ENCODE data around the gene CALML5.
"Not testable (repeated sequence)": the region's sequence is repeated elsewhere in the genome, so short reads cannot be mapped to it uniquely, and the experiment has no call there.

CALML5 gene

DNA sequence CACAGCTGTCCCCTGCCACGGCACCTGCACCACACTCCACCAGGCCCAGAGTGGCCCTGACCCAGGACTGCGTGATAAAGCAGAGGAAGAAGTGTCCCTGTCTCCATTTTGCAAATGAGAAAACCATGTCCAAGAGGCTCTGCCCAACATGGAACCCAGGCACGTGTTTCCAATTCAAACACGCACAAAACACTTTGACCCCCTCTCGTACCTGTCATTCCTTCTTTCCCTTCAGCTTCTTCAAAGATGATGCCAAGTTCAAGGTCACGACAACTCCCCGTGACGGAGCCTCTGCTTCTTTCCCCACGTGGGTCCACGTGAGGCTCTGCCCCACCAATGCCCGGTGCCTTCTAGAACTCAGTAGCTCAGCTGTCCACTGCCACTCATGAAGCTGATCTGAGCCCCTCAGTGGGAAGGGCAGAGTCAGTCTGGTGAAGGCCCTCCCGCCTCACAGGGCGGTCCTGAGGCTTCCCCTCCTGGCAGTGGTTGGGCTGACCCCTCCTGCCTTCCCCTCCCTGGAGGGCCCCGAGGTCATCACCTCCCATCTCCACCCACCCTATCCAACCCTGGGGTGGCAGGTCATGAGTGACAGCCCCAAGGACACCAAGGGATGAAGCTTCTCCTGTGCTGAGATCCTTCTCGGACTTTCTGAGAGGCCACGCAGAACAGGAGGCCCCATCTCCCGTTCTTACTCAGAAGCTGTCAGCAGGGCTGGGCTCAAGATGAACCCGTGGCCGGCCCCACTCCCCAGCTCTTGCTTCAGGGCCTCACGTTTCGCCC, 19.0 kb downstream of the CALML5 start:
- Histone ChIP-seq H3K4me3 (no peak overlapping the region), H3K9me3 (ENCODE audit: low read depth, low read length) (no peaks in the 10 kb centered on the region), H3K9ac (ENCODE audit: insufficient read length) (no peak overlapping the region), H3K36me3 (ENCODE audit: insufficient read depth, low read length) (no peaks in the 10 kb centered on the region), H3K27ac (no peak overlapping the region)
- no peak for DNase-seq (ENCODE audit: low read depth, low spot score)
- TF ChIP-seq FOXP2 (optimal IDR thresholded peaks at IDR 0.05; ENCODE audit: control extremely low read depth, extremely low read length, insufficient read depth) (no peak), POLR2AphosphoS5 (IDR thresholded peaks at IDR 0.05; ENCODE audit: borderline replicate concordance, low read depth, low read length) (no peak), EZH2 (IDR thresholded peaks at IDR 0.05) (no peak)

DNA sequence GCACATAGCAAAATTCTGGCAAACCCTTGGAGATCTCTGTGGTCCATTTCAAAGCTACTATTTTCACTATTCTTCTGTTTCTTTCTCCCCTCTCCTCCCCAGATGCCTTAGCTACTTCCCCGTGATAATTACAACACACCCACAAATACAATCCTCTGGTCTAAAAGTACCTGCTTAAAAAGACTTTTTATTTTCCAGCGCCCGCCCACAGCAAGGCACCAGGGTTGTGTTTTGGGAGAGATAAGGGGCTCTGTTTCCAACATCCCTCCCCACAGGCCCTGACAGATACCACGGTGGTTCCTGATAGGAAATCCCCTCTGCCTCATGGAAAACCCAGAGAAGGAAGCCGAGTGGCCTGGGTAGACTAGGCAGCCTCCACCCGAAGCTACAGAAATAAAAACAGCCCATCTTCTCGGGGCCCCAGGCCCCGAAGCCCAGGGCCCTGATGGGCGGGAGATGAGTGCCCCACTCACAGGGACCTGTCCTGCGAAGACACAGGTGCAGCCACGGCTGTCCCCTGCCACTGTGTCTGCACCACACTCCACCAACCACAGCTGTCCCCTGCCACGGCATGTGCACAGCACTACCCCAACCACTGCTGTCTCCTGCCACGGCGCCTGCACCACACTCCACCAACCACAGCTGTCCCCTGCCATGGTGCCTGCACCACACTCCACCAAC, 19.7 kb downstream of the CALML5 start:
- no peaks in the 10 kb centered on the region for H3K36me3 ChIP-seq (ENCODE audit: insufficient read depth, low read length)
- no peaks in the 10 kb centered on the region for H3K9me3 ChIP-seq (ENCODE audit: low read depth, low read length)
- TF ChIP-seq FOXP2 (optimal IDR thresholded peaks at IDR 0.05; ENCODE audit: control extremely low read depth, extremely low read length, insufficient read depth) (no peak), POLR2AphosphoS5 (IDR thresholded peaks at IDR 0.05; ENCODE audit: borderline replicate concordance, low read depth, low read length) (no peak), EZH2 (IDR thresholded peaks at IDR 0.05) (no peak)
- no peak overlapping the region for H3K27ac ChIP-seq
- no peak overlapping the region for H3K4me3 ChIP-seq
- no peak overlapping the region for H3K9ac ChIP-seq (ENCODE audit: insufficient read length)
- DNase-seq (ENCODE audit: low read depth, low spot score) = no peak

DNA sequence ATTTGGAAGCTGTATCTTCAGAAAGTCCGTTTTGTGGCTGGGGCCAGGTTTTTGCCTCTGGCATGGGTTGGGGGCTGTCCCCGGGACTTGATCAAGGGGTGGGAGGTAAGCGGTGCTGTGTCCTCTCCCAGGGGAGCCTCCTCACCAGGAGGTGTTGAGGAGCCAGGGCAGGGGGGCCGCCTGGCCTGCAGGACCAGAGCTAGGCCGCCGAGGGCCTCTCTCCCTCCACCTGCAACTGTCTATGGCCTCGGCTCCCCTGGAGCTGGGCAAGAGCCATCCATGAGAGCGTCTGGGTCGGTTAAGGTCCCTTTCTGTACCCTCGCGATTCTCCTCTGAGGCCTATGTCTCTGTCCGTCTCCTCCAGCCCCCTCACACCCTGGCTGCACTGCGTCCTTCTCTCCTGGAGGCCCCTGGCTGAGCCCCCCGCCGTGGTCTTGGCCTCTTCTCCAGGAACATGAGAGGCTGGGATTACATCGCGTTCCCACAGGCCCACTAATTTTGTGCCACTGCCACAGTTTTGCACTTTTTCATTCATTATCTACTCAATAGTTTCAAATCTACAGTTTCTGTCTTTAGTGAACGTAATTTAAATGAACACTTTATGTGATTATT, 20.6 kb downstream of the CALML5 start:
- Histone ChIP-seq H3K27ac (no peak overlapping the region), H3K4me3 (no peak overlapping the region), H3K9ac (ENCODE audit: insufficient read length) (no peak overlapping the region), H3K9me3 (ENCODE audit: low read depth, low read length) (no peaks in the 10 kb centered on the region), H3K36me3 (ENCODE audit: insufficient read depth, low read length) (no peaks in the 10 kb centered on the region)
- no peak for TF ChIP-seq EZH2 (IDR thresholded peaks at IDR 0.05)
- no peak for TF ChIP-seq FOXP2 (optimal IDR thresholded peaks at IDR 0.05; ENCODE audit: control extremely low read depth, extremely low read length, insufficient read depth)
- TF ChIP-seq POLR2AphosphoS5 (IDR thresholded peaks at IDR 0.05; ENCODE audit: borderline replicate concordance, low read depth, low read length) = no peak
- DNase-seq (ENCODE audit: low read depth, low spot score) = no peak

DNA sequence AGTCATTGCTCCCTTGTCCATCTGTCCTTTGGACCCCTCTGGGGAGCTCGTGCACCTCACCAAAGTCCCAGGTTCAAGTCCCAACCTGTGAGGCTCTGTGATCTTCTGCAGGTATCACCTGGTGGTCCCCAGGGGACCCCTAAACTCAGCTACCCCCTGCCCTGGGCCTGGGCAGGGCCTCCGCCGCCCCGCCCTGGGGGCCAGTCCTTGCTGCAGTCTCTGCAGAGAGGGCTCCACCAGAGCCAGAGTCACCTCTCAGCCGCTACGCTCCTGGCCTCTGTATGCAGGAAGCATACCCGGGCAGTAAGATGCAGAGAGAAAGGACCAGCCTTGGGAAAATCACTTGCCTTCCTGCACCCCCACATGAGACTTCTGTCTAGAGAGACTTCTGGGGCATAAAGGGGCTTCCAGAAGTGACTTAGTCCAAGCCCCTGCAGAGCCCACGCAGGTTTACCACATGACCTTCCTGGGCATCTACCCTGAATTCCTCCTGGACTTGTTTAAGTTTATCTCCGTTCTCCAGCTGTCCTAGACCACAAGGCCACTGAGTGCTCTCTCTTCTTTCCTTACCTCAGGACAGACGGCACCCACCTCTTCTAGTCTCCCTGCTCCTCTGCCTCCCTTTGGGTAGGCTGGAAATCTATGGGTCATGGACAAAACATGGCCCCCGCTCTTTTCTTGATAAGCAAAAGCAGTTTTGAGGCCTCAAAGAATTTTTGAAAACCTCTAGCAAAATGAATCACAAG, 21.2 kb downstream of the CALML5 start:
- H3K9ac ChIP-seq (ENCODE audit: insufficient read length) = no peak overlapping the region
- H3K36me3 ChIP-seq (ENCODE audit: insufficient read depth, low read length) = no peaks in the 10 kb centered on the region
- DNase-seq (ENCODE audit: low read depth, low spot score) = no peak
- H3K4me3 ChIP-seq = no peak overlapping the region
- TF ChIP-seq EZH2 (IDR thresholded peaks at IDR 0.05) = no peak
- TF ChIP-seq FOXP2 (optimal IDR thresholded peaks at IDR 0.05; ENCODE audit: control extremely low read depth, extremely low read length, insufficient read depth) = no peak
- TF ChIP-seq POLR2AphosphoS5 (IDR thresholded peaks at IDR 0.05; ENCODE audit: borderline replicate concordance, low read depth, low read length) = no peak
- H3K9me3 ChIP-seq (ENCODE audit: low read depth, low read length) = no peaks in the 10 kb centered on the region
- H3K27ac ChIP-seq = no peak overlapping the region

DNA sequence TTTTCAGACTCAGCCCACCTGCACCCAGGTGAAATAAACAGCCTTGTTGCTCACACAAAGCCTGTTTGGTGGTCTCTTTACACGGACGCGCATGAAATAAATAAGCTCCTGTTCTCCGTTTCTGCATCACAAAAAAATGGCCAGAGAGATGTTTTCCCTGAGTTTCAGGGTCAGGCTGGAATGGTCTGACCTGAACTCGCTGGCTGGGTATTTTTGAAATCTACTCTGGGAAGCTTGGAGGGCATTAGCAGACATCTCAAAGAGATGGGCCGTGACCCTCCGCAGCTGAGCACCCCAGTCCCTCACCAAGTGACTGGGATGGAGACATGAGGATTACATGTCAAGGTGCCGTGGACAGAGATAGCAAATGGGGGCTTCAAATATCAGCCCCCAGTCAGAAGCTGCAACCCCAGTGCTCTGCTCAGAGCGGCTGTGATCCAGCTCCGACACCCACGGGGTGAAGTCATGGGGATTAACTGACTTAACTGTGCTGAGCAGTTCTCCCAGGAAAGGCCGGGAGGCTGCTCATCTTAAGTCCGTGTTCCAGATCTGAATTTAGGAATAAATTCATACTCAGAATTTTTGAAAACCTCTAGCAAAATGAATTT, 22.3 kb downstream of the CALML5 start:
- H3K36me3 ChIP-seq (ENCODE audit: insufficient read depth, low read length) = no peaks in the 10 kb centered on the region
- H3K9ac ChIP-seq (ENCODE audit: insufficient read length) = no peak overlapping the region
- DNase-seq (ENCODE audit: low read depth, low spot score) = no peak
- H3K9me3 ChIP-seq (ENCODE audit: low read depth, low read length) = no peaks in the 10 kb centered on the region
- H3K4me3 ChIP-seq = no peak overlapping the region
- no peak overlapping the region for H3K27ac ChIP-seq
- TF ChIP-seq EZH2 (IDR thresholded peaks at IDR 0.05) = no peak
- no peak for TF ChIP-seq FOXP2 (optimal IDR thresholded peaks at IDR 0.05; ENCODE audit: control extremely low read depth, extremely low read length, insufficient read depth)
- no peak for TF ChIP-seq POLR2AphosphoS5 (IDR thresholded peaks at IDR 0.05; ENCODE audit: borderline replicate concordance, low read depth, low read length)

DNA sequence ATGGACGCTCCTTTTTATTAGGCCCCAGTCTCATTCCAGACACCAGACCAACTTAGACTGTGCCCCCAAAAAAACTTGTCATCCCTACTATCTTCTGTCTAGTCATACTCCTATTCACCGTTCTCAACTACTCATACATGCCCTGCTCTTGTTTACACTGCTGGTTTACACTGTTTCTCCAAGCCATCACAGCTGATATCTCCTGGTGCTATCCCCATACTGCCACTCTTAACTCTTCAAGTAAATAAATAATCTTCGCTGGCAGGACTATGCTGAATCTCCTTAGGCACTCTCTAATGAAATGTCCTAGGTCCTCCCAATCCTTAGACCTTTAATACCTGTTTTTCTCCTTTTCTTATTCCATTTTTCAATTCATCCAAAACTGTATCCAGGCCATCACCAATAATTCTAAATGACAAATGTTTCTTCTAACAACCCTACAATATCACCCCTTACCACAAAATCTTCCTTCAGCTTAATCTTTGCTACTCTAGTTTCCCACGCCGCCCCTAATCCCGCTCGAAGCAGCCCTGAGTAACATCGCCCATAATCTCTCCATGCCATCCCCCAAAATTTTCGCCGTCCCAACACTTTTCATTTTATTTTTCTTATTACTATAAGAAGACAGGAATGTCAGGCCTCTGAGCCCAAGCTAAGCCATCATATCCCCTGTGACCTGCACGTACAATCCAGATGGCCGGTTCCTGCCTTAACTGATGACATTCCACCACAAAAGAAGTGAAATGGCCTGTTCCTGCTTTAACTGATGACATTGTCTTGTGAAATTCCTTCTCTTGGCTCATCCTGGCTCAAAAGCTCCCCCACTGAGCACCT, 23.2 kb downstream of the CALML5 start:
- not testable (repeated sequence) for H3K36me3 ChIP-seq (ENCODE audit: insufficient read depth, low read length); H3K9ac ChIP-seq (ENCODE audit: insufficient read length); H3K27ac ChIP-seq; H3K4me3 ChIP-seq; H3K9me3 ChIP-seq (ENCODE audit: low read depth, low read length); DNase-seq (ENCODE audit: low read depth, low spot score)

DNA sequence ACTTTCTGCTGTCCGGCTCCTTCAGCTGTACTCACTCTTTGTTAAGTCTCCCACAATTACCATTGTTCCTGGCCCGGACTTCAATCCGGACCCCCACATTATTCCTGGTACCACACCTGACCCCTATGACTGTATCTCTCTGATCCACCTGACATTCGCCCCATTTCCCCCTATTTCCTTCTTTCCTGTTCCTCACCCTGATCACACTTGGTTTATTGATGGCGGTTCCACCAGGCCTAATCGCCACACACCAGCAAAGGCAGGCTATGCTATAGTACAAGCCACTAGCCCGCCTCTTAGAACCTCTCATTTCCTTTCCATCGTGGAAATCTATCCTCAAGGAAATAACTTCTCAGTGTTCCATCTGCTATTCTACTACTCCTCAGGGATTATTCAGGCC, 24.3 kb downstream of the CALML5 start:
- H3K36me3 ChIP-seq (ENCODE audit: insufficient read depth, low read length); DNase-seq (ENCODE audit: low read depth, low spot score); H3K9me3 ChIP-seq (ENCODE audit: low read depth, low read length); H3K4me3 ChIP-seq; H3K27ac ChIP-seq; H3K9ac ChIP-seq (ENCODE audit: insufficient read length): not testable (repeated sequence)

DNA sequence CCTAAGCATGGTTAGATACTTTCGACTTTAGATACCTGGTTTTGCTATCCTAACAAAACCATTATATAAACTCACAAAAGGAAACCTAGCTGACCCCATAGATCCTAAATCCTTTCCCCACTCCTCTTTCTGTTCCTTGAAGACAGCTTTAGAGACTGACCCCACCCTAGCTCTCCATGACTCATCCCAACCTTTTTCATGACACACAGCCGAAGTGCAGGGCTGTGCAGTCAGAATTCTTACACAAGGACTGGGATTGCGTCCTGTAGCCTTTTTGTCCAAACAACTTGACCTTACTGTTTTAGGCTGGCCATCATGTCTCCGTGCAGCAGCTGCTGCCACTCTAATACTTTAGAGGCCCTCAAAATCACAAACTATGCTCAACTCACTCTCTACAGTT, 24.7 kb downstream of the CALML5 start:
- DNase-seq (ENCODE audit: low read depth, low spot score); H3K36me3 ChIP-seq (ENCODE audit: insufficient read depth, low read length); H3K27ac ChIP-seq; H3K4me3 ChIP-seq; H3K9me3 ChIP-seq (ENCODE audit: low read depth, low read length); H3K9ac ChIP-seq (ENCODE audit: insufficient read length): not testable (repeated sequence)

Measured in SK-N-MC (cell line).